ENCODE results near the gene FGGY.
"Not testable (repeated sequence)": the region's sequence is repeated elsewhere in the genome, so short reads cannot be mapped to it uniquely, and the experiment has no call there.

The FGGY gene

DNA sequence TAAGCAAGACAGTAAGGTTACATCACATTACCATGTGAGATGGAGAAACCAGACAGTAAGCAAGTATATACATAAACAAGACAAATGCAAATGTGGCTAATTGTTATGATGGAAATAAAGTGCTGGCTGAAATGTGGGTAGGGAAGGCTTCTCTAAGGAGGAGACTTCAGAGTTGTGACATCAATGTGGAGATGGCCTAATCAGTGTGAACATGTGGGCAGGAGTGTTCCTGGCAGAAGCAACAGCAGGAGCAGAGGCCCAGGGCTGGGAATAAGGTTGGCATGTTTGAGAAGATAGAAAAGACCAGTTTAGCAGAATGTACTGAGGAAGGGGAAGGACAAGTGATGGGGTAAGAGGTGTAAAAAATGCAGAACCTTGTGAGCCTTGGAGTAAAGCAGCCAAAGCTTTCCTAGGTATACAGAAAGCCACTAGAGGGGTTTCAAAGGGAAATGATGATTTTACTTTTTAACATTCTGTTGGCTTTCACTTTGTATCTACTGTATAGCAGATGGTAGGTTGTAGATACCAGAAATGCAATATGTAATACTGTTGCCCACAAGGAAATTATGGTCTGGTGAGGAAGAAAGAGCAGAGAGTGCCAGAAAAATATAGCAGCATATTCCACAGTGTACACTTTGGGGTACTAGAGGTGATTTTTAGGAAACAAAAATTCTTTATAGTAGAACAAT is 197.4 kb downstream of the FGGY start:
- DNase-seq, result no peak

DNA sequence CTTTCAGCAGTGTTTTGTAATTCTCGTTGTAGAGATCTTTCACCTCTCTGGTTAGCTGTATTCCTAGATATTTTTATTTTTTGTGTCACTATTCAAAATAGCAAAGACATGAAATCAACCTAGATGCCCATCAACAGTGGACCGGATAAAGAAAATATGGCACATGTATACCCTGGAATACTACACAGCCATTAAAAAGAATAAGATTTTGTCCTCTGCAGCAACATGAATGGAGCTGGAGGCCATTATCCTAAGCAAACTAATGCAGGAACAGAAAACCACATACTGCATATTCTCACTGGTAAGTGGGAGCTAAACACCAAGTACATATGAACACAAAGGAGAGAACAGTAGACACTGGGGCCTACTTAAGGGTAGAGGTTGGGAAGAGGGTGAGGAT is 199.3 kb downstream of the FGGY start:
- DNase-seq, result not testable (repeated sequence)

- no peak for DNase-seq
Observed at GRCh38 chr1:59497616-59498015, 200.7 kb downstream of the FGGY start.

DNA sequence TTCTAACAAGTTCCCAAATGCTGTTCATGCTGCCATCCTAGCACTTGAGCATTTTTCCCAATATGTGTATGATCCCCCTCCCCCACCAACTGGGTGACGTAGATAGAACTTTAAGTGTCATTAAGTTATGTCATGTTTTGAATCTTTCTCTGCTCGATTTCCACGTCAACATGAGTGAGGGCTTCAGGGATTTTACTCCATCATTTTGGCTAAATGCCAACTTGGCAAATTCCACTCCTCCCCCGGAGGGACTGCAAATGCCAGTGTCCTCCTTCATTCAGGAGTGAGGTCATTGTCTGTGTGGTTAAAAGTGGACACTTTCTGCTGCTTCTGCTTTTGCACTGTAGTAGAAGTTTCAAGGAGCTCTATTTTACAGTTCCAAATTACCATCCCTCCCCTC is 201.7 kb downstream of the FGGY start:
- no peak for DNase-seq

DNA sequence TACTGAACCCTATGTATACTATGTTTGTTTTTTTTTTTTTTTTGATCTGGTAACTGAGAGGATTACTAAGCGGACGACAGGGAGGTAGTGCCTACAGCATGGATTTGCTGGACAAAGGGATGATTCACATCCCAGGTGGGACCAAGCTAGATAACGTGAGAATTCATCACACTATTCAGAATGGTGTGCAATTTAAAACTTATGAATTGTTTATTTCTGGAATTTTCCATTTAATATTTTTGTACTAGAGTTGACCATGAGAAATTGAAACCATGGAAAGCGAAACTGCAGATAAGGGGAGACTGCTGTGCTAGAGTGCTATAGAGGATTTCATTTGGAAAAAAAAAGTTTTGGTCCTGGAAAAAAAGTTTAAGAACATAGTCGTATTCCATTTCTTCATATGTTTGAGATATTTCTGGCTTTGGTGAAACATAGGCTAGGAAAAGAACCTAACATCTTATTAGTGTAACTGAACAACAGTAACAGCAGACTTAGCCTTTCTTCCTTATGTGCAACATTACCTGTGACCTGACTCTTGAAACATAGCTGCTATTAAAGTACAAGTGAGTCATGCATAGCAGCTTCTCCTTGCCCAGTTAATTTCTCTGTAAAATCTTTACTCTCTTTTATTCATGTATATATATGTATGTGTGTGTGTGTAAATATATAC is 202.5 kb downstream of the FGGY start:
- DNase-seq, result no peak

DNA sequence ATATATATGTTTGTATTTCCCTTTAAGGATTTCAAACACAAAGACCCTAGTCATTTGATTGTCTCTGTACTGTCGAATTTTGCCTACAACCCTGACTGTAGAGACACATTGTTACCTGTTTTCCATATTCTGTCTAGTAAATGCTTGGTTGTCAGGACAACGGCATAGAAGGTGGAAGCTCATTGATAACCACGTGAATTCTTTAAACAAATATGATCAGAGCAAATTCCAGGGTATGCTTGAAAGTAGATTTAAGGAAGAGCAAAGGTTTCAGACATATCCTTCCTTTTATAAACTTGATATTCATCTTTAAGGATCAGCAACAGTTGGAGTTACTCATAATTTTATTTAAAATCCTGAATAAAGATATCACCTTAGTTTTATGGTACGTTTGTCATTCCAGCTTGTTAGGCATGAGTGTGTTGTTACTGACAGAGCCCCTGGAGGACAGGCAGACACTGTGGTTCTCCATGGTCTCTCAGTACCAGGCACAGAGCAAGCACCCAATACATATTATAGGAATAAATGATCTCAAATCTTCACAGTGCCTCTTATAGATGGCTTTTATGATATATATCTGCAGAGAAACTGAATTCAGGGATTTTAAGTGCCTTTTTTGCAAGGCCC is 203.2 kb downstream of the FGGY start:
- no peak for DNase-seq

DNA sequence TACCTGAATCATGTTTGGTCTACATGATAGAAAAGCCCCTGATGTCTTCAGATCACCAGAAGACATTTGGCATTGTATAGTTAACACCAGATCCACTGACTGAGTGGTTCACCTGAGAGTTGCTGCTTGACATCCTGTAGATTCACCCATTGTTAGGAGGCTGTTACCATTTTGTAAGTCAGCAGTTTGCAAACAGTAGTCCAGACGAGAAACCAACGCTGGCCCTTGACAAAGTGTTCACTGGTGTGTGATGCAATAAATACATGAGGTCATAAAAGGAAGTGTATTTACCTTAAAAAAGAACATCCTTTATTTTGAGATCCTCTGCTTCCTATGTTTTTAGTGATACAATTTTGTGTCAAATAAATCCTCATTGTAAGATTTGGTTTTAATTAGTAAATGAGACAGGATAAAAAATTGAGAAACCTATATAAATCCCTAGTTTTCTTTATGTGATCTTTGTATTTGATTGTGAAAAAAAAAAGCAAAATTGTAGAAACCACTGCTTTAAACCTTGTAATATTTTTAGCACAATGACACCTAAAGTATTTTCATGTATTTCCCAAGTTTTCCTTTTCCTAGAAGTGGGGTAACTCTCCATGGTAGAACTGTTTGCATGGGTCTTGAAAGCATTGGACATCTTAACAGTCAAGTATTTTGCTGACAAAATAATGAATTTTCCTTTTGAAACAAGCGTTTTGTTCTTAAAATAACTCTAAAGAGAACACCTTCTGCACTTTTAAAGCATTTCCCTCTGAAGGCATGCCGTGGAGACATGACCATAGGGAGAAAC is 204.3 kb downstream of the FGGY start:
- no peak for DNase-seq

DNA sequence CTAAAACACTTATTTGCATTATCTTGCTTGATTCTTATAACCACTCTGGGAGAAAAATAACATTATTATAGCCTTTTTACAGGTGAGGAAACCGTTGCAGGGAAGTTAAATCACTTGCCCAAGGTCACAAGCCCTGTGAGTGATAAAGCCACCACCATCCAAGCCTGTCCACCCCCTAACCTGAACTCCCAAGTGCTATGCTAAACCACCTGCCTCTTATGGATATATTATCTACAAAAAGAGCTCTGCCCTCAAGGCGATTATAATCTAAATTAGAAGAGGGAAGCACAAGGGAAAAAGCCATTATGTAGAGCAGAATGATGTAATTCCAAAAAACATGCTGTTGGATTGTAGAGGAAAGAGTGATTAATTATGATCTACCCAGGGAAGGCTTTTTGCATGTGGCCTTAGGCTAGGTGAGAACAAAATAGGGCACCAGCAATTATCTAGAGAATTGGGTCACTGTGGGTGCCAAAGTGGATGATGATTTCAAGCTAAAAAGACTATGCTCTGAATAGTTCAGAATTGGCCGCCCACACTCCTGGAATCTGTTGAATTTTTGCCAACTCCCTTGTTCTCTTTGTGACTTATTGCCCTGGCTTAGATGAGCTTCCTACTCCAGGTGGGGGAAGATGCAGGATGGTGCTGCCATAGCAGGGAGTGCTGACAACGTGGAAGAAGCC is 205.3 kb downstream of the FGGY start:
- no peak for DNase-seq

- DNase-seq, result no peak
Observed at GRCh38 chr1:59504276-59504675, 207.4 kb downstream of the FGGY start.

DNA sequence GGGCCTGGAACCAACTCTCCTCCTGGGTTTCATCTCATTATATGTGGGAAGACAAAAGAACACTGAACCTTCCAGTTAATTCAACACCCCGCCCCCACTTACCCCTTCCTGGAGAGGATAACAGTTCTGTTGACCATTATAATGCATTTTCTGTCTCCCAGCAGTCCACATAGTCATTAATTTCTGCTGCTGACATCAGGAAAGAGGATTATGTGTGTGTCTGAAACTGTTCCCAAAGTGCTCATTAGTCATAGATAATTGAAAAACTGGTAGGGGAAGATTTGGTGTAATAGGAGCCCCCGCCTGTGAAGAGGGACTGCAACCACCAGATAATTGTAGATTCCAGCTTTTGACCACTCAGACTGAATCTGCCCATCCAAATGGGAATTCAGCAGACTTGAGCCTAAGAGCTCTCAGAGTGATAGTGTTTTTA is 208.7 kb downstream of the FGGY start:
- no peak for DNase-seq

DNA sequence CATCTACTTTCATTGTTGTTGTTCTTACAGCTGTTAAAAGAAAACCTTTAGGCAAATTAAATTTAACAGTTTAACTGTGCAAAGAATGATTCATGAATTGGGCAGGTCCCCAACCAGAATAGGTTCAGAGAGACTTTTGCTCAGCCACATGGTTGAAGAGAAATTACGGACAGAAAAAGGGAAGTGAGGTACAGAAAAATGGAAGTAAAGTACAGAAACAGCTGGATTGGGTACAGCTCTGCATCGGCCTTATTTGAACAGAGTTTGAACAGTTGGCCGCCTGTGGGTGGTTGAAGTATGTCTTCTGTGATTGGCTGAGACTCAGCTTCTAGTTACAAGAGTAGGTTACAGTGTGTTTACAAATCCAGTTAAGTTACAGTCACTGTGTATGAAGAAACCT is 210.1 kb downstream of the FGGY start:
- no peak for DNase-seq

- DNase-seq, result no peak
Observed at GRCh38 chr1:59509341-59509875, 212.5 kb downstream of the FGGY start.

DNA sequence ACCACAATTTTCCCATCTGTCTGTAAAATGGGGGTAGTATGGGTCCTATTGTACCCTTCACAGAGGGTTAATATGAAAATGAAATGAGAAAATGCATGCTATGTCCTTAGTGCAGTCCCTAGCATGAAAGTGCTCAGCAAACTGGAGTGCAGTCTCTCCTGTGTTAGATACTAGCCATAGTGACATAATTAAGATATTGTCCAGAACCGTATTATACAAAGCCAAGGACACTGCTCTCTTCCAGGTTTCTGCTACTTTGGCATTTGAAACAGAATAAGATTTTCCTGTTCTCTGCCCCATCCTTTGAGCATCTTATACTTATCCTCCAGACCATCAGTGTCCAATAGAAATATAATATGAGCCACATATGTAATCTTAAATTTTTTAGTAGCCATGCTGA is 213.4 kb downstream of the FGGY start:
- no peak for DNase-seq

- DNase-seq, result no peak
Observed at GRCh38 chr1:59511476-59512465, 214.9 kb downstream of the FGGY start.

- no peak for DNase-seq
Observed at GRCh38 chr1:59512702-59513101, 215.8 kb downstream of the FGGY start.

DNA sequence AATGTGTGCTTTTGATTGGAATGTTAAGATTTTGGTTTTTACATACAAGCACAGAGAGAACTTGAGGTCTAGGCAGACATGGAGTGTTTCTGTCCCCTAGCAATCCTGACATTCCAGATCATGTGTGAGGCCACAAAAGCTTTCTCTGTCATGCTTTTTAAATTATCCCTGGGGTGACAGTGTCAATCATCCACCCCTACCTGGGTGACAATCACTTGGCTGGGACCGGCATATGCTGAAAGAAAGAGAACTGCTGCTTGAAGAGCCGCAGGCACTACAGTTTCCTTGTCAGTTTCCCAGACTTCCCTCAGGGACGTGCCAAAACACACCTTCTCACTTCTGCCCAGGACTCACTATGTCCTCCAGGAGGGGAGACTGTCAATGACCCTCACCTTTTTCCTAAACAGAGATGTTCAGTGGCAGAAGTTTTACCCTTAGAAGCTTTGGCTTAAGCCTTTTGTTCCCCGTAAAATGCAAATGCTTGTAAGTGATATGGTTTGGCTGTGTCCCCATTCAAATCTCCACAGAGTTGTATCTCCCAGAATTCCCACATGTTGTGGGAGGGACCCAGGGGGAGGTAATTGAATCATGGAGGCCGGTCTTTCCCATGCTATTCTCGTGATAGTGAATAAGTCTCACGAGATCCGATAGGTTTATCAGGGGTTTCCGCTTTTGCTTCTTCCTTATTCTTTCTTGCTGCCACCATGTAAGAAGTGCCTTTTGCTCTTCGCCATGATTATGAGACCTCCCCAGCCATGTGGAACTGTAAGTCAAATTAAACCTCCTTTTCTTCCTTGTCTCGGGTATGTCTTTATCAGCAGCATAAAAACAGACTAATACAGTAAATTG is 217.4 kb downstream of the FGGY start:
- DNase-seq, result no peak

- DNase-seq, result no peak
Observed at GRCh38 chr1:59516881-59517280, 220.0 kb downstream of the FGGY start.

DNA sequence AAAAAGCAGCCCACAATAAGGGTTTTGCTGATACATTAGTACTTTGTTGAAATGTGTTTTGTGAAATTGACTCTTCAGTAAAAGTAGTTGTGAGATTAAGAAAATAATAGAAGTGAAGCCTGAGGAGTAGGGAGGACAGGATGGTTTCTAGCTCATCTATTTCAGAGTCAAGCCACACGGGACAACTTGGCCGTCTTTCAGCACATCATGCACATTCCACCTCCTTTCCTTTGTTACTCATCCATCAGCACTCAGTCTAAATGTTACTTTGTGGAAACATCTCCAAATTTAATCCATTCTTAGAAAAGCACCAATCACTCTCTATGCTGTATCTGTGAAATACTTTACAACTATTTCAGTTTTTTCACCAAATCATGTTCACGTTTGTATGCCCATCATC is 223.3 kb downstream of the FGGY start:
- no peak for DNase-seq

DNA sequence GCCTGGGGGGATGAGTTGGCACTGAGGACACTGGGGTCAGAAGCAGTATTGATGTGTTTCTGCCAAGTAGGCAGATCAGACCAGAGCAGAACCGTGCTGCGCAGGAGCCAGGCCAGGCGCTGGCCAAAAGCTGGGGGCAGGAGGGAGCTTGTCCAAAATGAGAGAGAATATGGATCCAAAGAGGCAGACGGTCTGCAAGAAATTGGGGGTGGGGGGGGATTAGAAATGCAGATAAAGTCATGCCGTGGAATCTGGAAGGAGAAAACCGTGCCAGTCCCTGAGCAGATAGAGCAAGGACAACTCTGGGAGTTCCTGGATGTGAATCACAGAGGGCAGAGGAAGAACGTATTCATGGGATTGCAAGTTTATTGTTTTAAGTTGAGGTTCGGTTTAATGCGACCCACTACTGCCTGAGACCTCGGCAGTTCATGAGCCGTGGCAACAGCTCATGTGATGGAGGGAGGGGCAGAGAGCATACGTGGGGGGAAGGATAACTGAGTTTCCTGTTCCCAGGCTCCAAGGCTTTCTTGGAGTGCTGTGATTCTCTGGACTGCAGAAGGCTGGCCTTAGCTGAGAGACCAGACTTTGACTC is 224.0 kb downstream of the FGGY start:
- DNase-seq, result no peak

DNA sequence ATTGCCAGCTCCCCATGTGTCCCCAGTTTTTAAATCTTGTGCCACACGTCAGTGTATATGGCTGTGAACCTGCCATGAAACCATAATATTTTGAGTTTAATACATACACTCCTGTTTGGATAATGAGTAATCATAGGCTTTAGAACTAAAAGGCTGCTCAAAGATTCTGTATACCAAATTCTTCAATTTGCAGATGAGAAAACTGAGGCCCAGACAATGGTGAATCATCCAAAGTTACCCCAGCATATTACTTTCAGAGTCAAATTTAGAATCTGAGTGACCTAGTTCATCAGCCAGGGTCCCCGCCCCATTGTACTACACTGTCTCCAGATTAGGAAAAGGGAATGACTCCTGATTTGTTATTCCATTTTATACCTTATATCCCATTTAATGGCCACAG is 224.6 kb downstream of the FGGY start:
- no peak for DNase-seq
